ENCODE data around the gene RYK.

Gene RYK

GRCh38 chr3:134147411-134147810, 103.2 kb downstream of the RYK start:
- no peak for TF ChIP-seq CTCF (conservative IDR thresholded peaks at IDR 0.05; ENCODE audit: control insufficient read depth, insufficient read depth, low read depth, low read length)
- no peak overlapping the region for H3K4me3 ChIP-seq (ENCODE audit: control insufficient read depth, low read depth, low read length)
- DNase-seq (ENCODE audit: low read depth): no peak

GRCh38 chr3:134146666-134147065, 104.0 kb downstream of the RYK start:
- TF ChIP-seq CTCF (conservative IDR thresholded peaks at IDR 0.05; ENCODE audit: control insufficient read depth, insufficient read depth, low read depth, low read length): no peak

GRCh38 chr3:134145183-134145582, 105.5 kb downstream of the RYK start:
- TF ChIP-seq CTCF (conservative IDR thresholded peaks at IDR 0.05; ENCODE audit: control insufficient read depth, insufficient read depth, low read depth, low read length): no peak
- DNase-seq (ENCODE audit: low read depth): no peak
- H3K4me3 ChIP-seq (ENCODE audit: control insufficient read depth, low read depth, low read length): no peak overlapping the region

More at GRCh38 chr3:134146666-134147065, 104.0 kb downstream of the RYK start:
- no peak overlapping the region for H3K4me3 ChIP-seq (ENCODE audit: control insufficient read depth, low read depth, low read length)
- DNase-seq (ENCODE audit: low read depth): no peak

- no peak for TF ChIP-seq CTCF (conservative IDR thresholded peaks at IDR 0.05; ENCODE audit: control insufficient read depth, insufficient read depth, low read depth, low read length)
- no peak overlapping the region for H3K4me3 ChIP-seq (ENCODE audit: control insufficient read depth, low read depth, low read length)
- DNase-seq (ENCODE audit: low read depth): no peak
Observed at GRCh38 chr3:134144694-134145093, 106.0 kb downstream of the RYK start.

- no peak overlapping the region for H3K4me3 ChIP-seq (ENCODE audit: control insufficient read depth, low read depth, low read length)
- DNase-seq (ENCODE audit: low read depth): no peak
- TF ChIP-seq CTCF (conservative IDR thresholded peaks at IDR 0.05; ENCODE audit: control insufficient read depth, insufficient read depth, low read depth, low read length): no peak
Observed at GRCh38 chr3:134143828-134144401, 106.7 kb downstream of the RYK start.

- no peak for TF ChIP-seq CTCF (conservative IDR thresholded peaks at IDR 0.05; ENCODE audit: control insufficient read depth, insufficient read depth, low read depth, low read length)
- DNase-seq (ENCODE audit: low read depth): no peak
- H3K4me3 ChIP-seq (ENCODE audit: control insufficient read depth, low read depth, low read length): no peak overlapping the region
Observed at GRCh38 chr3:134136604-134137003, 114.1 kb downstream of the RYK start.

Data from fibroblast of mammary gland (primary cell).